OCI-LY7 (cell line): ENCODE results near the gene ARG2.
"Not testable (repeated sequence)": the region's sequence is repeated elsewhere in the genome, so short reads cannot be mapped to it uniquely, and the experiment has no call there.

ENCODE experiments used
- CTCF ChIP-seq: fragments of 200-600 bp; sonication (generic); conservative IDR thresholded peaks from 2 replicates; pipeline ENCODE4 v1.5.1; 2014; ENCODE audit warnings: mild to moderate bottlenecking, antibody characterized with exemption, low read length, moderate library complexity, mixed read lengths
- EZH2phosphoT487 ChIP-seq: fragments of 200-600 bp; sonication (generic); IDR thresholded peaks from 2 replicates; pipeline ENCODE4 v1.6.1; 2018; ENCODE audit warnings: low read depth, borderline replicate concordance, mild to moderate bottlenecking, mixed run types, antibody characterized with exemption, low read length, moderate library complexity, mixed read lengths

GRCh38 chr14:67593650-67594049 lies 26.1 kb upstream of the ARG2 start:
- not testable (repeated sequence) for TF ChIP-seq CTCF, EZH2phosphoT487
